SJSA1 (cell line): ENCODE results near the gene GADL1. TPM values are rescaled to one million over a fixed set of nuclear protein-coding genes. Genes with fewer than 3 reads are reported as not detected.

Experiments
- DNase-seq, 2 experiments: peaks; one replicate each; pipeline ENCODE4 v3.0.0-alpha.2; 2015 to 2020; ENCODE audit warnings: low spot score in 2 of 2, low read depth in 1 of 2
- H3K27ac ChIP-seq: fragments of 250-450 bp; sonication (Bioruptor Pico); 2 replicates; pipeline ENCODE4 v1.5.1; 2020; ENCODE audit warnings: mild to moderate bottlenecking, moderate library complexity
- H3K27me3 ChIP-seq: fragments of 250-450 bp; sonication (Bioruptor Pico); replicated peaks from 2 replicates; pipeline ENCODE4 v1.5.1; 2020; ENCODE audit warnings: mild to moderate bottlenecking, moderate library complexity
- H3K36me3 ChIP-seq: fragments of 250-450 bp; sonication (Bioruptor Pico); 2 replicates; pipeline ENCODE4 v1.5.1; 2020; ENCODE audit warnings: mild to moderate bottlenecking
- H3K4me1 ChIP-seq: fragments of 250-450 bp; sonication (Bioruptor Pico); replicated peaks from 2 replicates; pipeline ENCODE4 v1.6.1; 2021; ENCODE audit warnings: mild to moderate bottlenecking
- H3K4me3 ChIP-seq: fragments of 250-450 bp; sonication (Bioruptor Pico); 2 replicates; pipeline ENCODE4 v1.5.1; 2020; ENCODE audit warnings: mild to moderate bottlenecking
- H3K9me3 ChIP-seq: fragments of 250-450 bp; sonication (Bioruptor Pico); replicated peaks from 2 replicates; pipeline ENCODE4 v1.5.1; 2020; ENCODE audit warnings: mild to moderate bottlenecking
- total RNA-seq: library from RNA; depleted of rRNA; stranded (reverse); fragments of >200 nt; shearing (Covaris generic); gene quantifications from 2 replicates; pipeline ENCODE4 v1.2.3, GENCODE V29; 2014

The GADL1 gene
- total RNA-seq, 1 experiment from 2014 or later = 0.13 TPM

- Histone ChIP-seq H3K4me1 (no peaks in the 10 kb centered on the region), H3K27me3 (no peaks in the 10 kb centered on the region), H3K9me3 (no peaks in the 10 kb centered on the region; the same call in 1 of the 2 replicates), H3K27ac (no peak overlapping the region), H3K4me3 (no peak overlapping the region), H3K36me3 (no peaks in the 10 kb centered on the region)
- no peak for DNase-seq
Observed at GRCh38 chr3:30776186-30776815, 118.2 kb downstream of the GADL1 start.

DNA sequence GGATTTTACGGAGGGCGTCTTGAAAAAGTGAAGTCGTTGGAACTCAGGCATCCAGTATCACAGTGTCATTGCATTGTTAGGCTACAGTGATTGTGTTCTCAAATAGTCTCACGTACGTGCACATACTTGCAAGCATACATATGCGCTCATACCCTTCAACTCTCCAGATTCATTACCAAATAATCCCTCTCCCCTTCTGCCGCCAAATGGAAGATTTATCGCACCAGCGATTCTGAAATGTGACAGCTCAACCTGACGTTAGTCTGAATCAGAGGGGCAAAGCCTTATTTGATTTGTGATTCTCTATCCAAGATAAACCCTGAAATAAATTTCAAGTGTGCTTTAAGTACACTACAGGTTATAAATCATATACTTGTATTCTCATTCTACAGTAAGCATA lies 119.4 kb downstream of the GADL1 start:
- Histone ChIP-seq H3K4me3 (no peak overlapping the region), H3K36me3 (no peaks in the 10 kb centered on the region), H3K9me3 (no peaks in the 10 kb centered on the region; the same call in 1 of the 2 replicates), H3K27ac (no peak overlapping the region), H3K27me3 (no peaks in the 10 kb centered on the region), H3K4me1 (peaks cover 10% of the 10 kb centered on the region)
- no peak for DNase-seq

- no peak for DNase-seq
- no peak overlapping the region for H3K27ac ChIP-seq
- H3K9me3 ChIP-seq = no peaks in the 10 kb centered on the region
- H3K36me3 ChIP-seq = no peaks in the 10 kb centered on the region
- H3K4me1 ChIP-seq = peaks cover 12% of the 10 kb centered on the region
- no peak overlapping the region for H3K4me3 ChIP-seq
- no peaks in the 10 kb centered on the region for H3K27me3 ChIP-seq
Observed at GRCh38 chr3:30774062-30774461, 120.4 kb downstream of the GADL1 start.

- peak; percentile 70 to 75 for DNase-seq
- Histone ChIP-seq H3K4me1 (peaks cover 12% of the 10 kb centered on the region), H3K9me3 (no peaks in the 10 kb centered on the region), H3K27me3 (no peaks in the 10 kb centered on the region), H3K4me3 (no peak overlapping the region), H3K27ac (peak overlapping the region; percentile 67), H3K36me3 (no peaks in the 10 kb centered on the region)
Observed at GRCh38 chr3:30770387-30770786, 124.1 kb downstream of the GADL1 start.

GRCh38 chr3:30768703-30769550 lies 125.5 kb downstream of the GADL1 start:
- Histone ChIP-seq H3K4me1 (peaks cover 12% of the 10 kb centered on the region), H3K27ac (no peak overlapping the region), H3K4me3 (no peak overlapping the region), H3K9me3 (no peaks in the 10 kb centered on the region), H3K36me3 (no peaks in the 10 kb centered on the region), H3K27me3 (no peaks in the 10 kb centered on the region)
- peak; percentile 40 to 57 for DNase-seq

- no peak overlapping the region for H3K4me3 ChIP-seq
- H3K36me3 ChIP-seq = no peaks in the 10 kb centered on the region
- H3K27me3 ChIP-seq = no peaks in the 10 kb centered on the region
- no peak for DNase-seq
- H3K4me1 ChIP-seq = peaks cover 12% of the 10 kb centered on the region
- H3K27ac ChIP-seq = no peak overlapping the region
- H3K9me3 ChIP-seq = no peaks in the 10 kb centered on the region
Observed at GRCh38 chr3:30768046-30768445, 126.4 kb downstream of the GADL1 start.

DNA sequence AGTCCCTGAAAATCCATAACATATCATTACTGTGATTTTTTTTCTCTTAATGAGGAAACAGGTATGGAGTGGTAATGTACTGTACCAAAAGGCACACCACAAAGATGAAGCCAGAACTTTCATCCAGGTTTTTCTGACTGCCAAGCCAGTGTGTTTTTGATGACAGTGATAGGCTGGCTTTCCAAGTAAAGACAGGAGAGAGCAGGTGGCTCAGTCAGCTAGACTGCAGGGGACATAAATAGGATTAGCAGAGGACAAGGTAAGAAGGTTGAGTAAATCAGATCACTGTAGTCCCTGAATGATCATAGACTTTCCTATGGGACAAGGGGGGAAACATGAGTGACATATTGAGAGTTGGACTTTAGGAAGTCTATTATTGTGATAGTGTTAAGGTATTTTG lies 127.9 kb downstream of the GADL1 start:
- no peak overlapping the region for H3K27ac ChIP-seq
- peaks cover 12% of the 10 kb centered on the region for H3K4me1 ChIP-seq
- H3K36me3 ChIP-seq = no peaks in the 10 kb centered on the region
- no peaks in the 10 kb centered on the region for H3K9me3 ChIP-seq
- H3K4me3 ChIP-seq = no peak overlapping the region
- no peak for DNase-seq
- no peaks in the 10 kb centered on the region for H3K27me3 ChIP-seq

DNA sequence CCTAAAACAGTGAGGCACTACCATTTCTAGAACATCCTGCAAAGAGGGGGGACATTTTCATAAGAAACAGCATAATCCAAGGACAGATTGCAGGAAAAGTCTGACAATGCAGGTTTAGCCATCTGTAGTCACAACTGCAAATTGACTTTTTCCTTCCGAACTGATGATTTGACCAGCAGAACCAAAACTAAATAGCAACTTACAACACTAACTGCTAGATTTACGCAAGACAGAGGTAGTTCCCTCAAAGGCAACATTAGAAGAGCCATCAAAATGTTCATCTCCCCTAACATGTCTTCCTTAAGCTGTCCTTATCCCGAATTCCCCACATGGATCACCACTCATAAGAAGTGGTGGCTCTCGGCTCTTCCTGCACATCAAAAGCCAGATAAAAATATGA lies 129.6 kb downstream of the GADL1 start:
- no peak overlapping the region for H3K27ac ChIP-seq
- no peaks in the 10 kb centered on the region for H3K9me3 ChIP-seq
- H3K4me3 ChIP-seq = no peak overlapping the region
- no peaks in the 10 kb centered on the region for H3K36me3 ChIP-seq
- peaks cover under 1% of the 10 kb centered on the region for H3K4me1 ChIP-seq
- no peaks in the 10 kb centered on the region for H3K27me3 ChIP-seq
- no peak for DNase-seq

- Histone ChIP-seq H3K4me3 (no peak overlapping the region), H3K9me3 (no peaks in the 10 kb centered on the region), H3K27ac (no peak overlapping the region), H3K36me3 (no peaks in the 10 kb centered on the region), H3K27me3 (no peaks in the 10 kb centered on the region), H3K4me1 (no peaks in the 10 kb centered on the region)
- no peak for DNase-seq
Observed at GRCh38 chr3:30764281-30764680, 130.2 kb downstream of the GADL1 start.

- Histone ChIP-seq H3K9me3 (no peaks in the 10 kb centered on the region), H3K4me1 (no peaks in the 10 kb centered on the region), H3K36me3 (no peaks in the 10 kb centered on the region), H3K4me3 (no peak overlapping the region), H3K27ac (no peak overlapping the region), H3K27me3 (no peaks in the 10 kb centered on the region)
- no peak for DNase-seq
Observed at GRCh38 chr3:30761374-30761773, 133.1 kb downstream of the GADL1 start.

DNA sequence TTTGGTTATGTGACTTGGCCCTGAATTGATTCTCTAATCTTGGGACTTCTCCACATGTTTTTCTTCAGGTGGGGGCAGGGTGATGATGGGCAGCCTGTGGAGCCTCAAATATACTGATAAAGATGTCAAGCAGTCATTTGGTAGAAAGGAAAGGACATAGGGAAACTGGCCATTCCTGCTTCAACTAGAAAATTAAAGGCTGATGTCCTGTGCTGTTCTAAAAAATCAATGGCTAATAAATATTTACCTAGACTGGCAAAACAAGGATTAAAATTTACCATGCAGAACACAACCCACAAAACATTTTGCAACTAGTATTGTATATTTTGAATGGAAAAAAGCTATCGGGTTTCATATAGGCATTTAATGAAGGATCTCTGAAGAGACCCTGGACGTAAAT lies 133.7 kb downstream of the GADL1 start:
- Histone ChIP-seq H3K4me3 (no peak overlapping the region), H3K27me3 (no peaks in the 10 kb centered on the region), H3K27ac (no peak overlapping the region), H3K9me3 (no peaks in the 10 kb centered on the region), H3K4me1 (no peaks in the 10 kb centered on the region), H3K36me3 (no peaks in the 10 kb centered on the region)
- DNase-seq = no peak

DNA sequence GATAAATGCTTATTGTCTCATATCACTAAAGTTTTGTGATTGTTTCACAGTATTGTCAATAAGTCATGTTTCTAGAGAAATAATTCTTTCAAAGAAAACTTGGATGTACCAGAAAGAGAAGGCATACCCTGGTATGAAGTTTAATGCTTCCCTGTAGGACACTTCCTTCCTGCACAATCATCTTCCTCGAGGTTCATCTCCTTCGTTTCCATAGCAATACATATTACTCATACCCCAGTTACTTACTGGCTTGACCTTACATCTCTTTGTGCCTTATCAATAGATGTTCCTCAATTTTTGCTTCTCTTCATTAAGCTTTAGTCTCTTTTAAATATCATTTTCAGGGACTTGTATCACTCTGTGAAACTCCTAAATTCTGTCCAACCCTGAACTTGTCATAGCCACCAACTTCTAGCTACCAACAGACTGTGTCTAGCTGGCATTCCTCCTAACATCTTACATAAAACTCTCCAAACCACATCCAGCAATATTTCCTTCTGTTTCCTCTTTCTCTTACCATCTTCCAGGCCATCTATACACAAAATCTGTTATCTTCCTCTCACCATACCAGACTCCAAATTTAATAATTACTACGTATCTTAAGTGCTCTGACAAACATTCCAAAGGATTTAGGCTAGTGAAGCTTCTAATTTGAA lies 134.3 kb downstream of the GADL1 start:
- Histone ChIP-seq H3K4me3 (no peak overlapping the region), H3K4me1 (no peaks in the 10 kb centered on the region), H3K9me3 (no peaks in the 10 kb centered on the region), H3K27ac (no peak overlapping the region), H3K27me3 (no peaks in the 10 kb centered on the region), H3K36me3 (no peaks in the 10 kb centered on the region)
- no peak for DNase-seq

DNA sequence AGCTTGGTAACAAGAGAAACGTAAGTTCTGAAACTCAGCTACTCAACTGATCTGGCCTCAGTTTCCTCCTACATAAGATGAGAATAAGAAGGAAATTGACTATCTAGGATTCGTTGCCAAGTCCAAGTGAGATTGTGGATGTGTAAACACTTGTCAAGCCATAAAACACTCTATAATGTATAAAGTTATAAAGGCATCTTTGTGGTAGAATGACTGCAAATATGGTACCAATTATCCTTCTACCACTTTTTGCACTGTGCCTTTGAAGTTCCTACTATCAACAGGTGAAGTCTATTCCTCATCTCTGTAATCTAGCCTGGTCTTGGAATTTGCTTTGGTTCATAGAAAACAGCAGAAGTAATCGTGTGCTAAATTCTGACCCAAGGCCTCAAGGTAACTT lies 138.2 kb downstream of the GADL1 start:
- Histone ChIP-seq H3K36me3 (no peaks in the 10 kb centered on the region), H3K9me3 (no peaks in the 10 kb centered on the region), H3K27me3 (no peaks in the 10 kb centered on the region), H3K4me3 (no peak overlapping the region), H3K4me1 (no peaks in the 10 kb centered on the region), H3K27ac (no peak overlapping the region)
- no peak for DNase-seq

DNA sequence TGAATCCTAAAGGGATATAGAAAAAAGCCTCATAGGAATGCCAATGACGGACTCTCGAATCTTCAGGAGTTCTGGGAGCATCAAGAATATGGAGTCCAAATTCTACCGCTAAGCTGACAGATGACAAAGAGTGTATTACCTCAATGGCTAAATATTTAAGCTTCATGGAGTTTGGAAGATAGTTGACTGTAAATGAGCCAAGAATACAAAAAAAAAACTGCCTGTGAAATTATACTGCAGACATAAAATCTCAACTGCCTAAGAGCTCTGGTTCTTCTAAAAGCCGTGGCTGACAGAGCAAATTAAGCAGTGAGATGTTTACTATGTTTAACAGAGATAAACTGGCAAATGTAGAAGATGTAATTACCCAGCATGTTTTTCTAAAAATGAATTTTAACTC lies 140.0 kb downstream of the GADL1 start:
- no peak overlapping the region for H3K4me3 ChIP-seq
- H3K9me3 ChIP-seq = no peaks in the 10 kb centered on the region
- H3K36me3 ChIP-seq = no peaks in the 10 kb centered on the region
- no peak for DNase-seq
- no peak overlapping the region for H3K27ac ChIP-seq
- H3K27me3 ChIP-seq = no peaks in the 10 kb centered on the region
- no peaks in the 10 kb centered on the region for H3K4me1 ChIP-seq
